Gastrocnemius medialis (tissue), 4 donors: ENCODE data around the gene PBX3. TPM values are rescaled to one million over a fixed set of nuclear protein-coding genes. Genes with fewer than 3 reads are reported as not detected.

Experiments
- ATAC-seq, 2 donors: fragments of 150-250 bp; one replicate each; pipeline ENCODE4 v1.9.1; 2016
- DNase-seq, 2 donors: peaks; one replicate each; pipeline ENCODE4 v3.0.0-alpha.2; 2019
- H3K27ac ChIP-seq, 4 donors: fragments of 200-600 bp; sonication (generic); 1 replicate in 1 of 4; 2 replicates in 3 of 4; pipeline ENCODE4 v1.5.1; 2016 to 2018; ENCODE audit warnings: mild to moderate bottlenecking in 2 of 4, moderate library complexity in 1 of 4
- H3K27me3 ChIP-seq, 3 donors: fragments of 200-600 bp; sonication (generic) in 2 of 3; 1 replicate in 1 of 3; 2 replicates in 2 of 3; pipeline versions ENCODE4 v1.5.1 to v1.6.0; 2016 to 2019; ENCODE audit warnings: mild to moderate bottlenecking in 1 of 3, moderate library complexity in 1 of 3
- H3K36me3 ChIP-seq, 2 donors: fragments of 200-600 bp; sonication (generic) in 1 of 2; one replicate each; pipeline ENCODE4 v1.5.1; 2017 to 2018
- H3K4me1 ChIP-seq, 2 donors: fragments of 200-600 bp; sonication (generic) in 1 of 2; one replicate each; pipeline ENCODE4 v1.5.1; 2016 to 2017; ENCODE audit warnings: mild to moderate bottlenecking in 2 of 2
- H3K4me3 ChIP-seq, 4 donors: fragments of 200-600 bp; sonication (generic) in 3 of 4; 1 replicate in 1 of 4; 2 replicates in 3 of 4; pipeline ENCODE4 v1.5.1; 2016 to 2019; ENCODE audit warnings: mild to moderate bottlenecking in 2 of 4
- H3K9me3 ChIP-seq, 3 donors: fragments of 200-600 bp; sonication (generic) in 2 of 3; 1 replicate in 1 of 3; 2 replicates in 2 of 3; pipeline ENCODE4 v1.5.1; 2016 to 2019
- POLR2A ChIP-seq, 2 donors: fragments of 450-650 bp; IDR thresholded peaks; one replicate each; pipeline ENCODE4 v1.6.1; 2017; ENCODE audit warnings: antibody characterized with exemption in 2 of 2, mild to moderate bottlenecking in 2 of 2, moderate library complexity in 2 of 2
- in situ Hi-C, 4 donors: fragments of 200-750 bp; cut with MboI; loops; one replicate each; pipeline versions ENCODE4 v1.15.0 to v1.8.0; 2017; ENCODE audit warnings: low sequenced_read_pairs in 4 of 4
- intact Hi-C: fragments of 100-400 bp; cut with DNase I; formaldehyde crosslinking; loops from one replicate; pipeline ENCODE4 v1.15.1; 2023; ENCODE audit warnings: low total_unique reads
- total RNA-seq, 4 donors: library from RNA; depleted of rRNA; stranded (reverse); fragments of >200 nt; gene quantifications; one replicate each; pipeline versions ENCODE4 v1.1.0 to v1.2.3, GENCODE V29; 2016
- TF ChIP-seq, protein P1 (sequence below), 5 experiments: fragments of 450-650 bp in 3 of 5; fragments of 200-600 bp in 2 of 5; sonication (generic) in 2 of 5; IDR thresholded peaks in 4 of 5; conservative IDR thresholded peaks in 1 of 5; 1 replicate in 4 of 5; 2 replicates in 1 of 5; pipeline ENCODE4 v1.5.1; 2016 to 2019; ENCODE audit warnings: antibody characterized with exemption in 5 of 5, mild to moderate bottlenecking in 3 of 5, moderate library complexity in 3 of 5

The PBX3 gene
- total RNA-seq, 4 donors from 2014 or later = 6.6 to 31.0 (median 9.6) TPM

DNA sequence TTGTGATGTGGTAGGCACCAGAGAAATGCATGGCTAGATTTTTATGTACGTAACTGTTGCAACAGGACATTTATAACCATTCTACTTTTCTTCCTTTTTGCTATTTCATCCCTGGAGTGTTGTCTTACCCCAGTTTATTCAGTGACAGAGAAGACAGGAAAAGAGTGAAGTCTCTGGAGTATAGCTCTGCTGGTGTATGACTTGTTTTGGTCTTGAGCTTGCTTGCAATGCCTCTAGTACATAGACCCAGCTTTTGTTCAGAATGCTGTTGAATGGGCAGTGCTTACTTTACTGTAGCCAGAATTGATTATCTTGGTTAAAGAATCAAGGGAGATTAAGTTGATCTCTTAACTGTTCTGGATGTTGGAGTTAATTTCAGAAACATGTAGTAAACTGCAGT lies 94.3 kb downstream of the PBX3 start:
- Histone ChIP-seq H3K9me3 (no peaks in the 10 kb centered on the region), H3K36me3 (no peaks in the 10 kb centered on the region), H3K27ac (no peak overlapping the region), H3K4me1 (no peaks in the 10 kb centered on the region), H3K27me3 (no peaks in the 10 kb centered on the region), H3K4me3 (no peak overlapping the region)
- intact Hi-C loops = no loop called here
- no peak for TF ChIP-seq POLR2A (IDR thresholded peaks at IDR 0.05)
- TF ChIP-seq, protein P1, sequence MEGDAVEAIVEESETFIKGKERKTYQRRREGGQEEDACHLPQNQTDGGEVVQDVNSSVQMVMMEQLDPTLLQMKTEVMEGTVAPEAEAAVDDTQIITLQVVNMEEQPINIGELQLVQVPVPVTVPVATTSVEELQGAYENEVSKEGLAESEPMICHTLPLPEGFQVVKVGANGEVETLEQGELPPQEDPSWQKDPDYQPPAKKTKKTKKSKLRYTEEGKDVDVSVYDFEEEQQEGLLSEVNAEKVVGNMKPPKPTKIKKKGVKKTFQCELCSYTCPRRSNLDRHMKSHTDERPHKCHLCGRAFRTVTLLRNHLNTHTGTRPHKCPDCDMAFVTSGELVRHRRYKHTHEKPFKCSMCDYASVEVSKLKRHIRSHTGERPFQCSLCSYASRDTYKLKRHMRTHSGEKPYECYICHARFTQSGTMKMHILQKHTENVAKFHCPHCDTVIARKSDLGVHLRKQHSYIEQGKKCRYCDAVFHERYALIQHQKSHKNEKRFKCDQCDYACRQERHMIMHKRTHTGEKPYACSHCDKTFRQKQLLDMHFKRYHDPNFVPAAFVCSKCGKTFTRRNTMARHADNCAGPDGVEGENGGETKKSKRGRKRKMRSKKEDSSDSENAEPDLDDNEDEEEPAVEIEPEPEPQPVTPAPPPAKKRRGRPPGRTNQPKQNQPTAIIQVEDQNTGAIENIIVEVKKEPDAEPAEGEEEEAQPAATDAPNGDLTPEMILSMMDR (IDR thresholded peaks at IDR 0.05 in 4 of 5, conservative IDR thresholded peaks at IDR 0.05 in 1 of 5) = no peak
- DNase-seq = no peak
- ATAC-seq = no peak
- in situ Hi-C loops = no loop called here

DNA sequence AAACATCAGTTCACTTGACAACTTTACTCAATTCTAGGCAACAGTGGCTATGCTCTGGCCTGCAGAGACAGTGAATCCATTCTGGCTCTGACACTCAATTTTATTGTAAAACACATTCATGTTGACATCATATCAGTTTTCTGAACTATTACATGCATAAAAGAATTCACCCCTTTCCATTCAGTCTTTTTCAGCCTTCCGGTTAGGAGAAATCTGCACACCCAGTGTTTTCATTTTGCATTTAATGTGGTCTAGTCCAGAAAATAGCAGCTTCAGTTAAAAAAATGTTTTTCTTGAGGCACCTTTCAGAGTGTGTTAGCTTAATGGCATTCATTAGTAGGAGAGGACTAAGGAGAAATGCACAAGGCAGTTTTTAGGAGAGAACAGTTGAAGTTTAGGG lies 95.1 kb downstream of the PBX3 start:
- intact Hi-C loops (no loop called here), in situ Hi-C loops (no loop called here)
- H3K4me1 ChIP-seq = no peaks in the 10 kb centered on the region
- no peak overlapping the region for H3K27ac ChIP-seq
- ATAC-seq (no peak), DNase-seq (no peak)
- H3K9me3 ChIP-seq = no peaks in the 10 kb centered on the region
- H3K4me3 ChIP-seq = no peak overlapping the region
- no peaks in the 10 kb centered on the region for H3K27me3 ChIP-seq
- no peaks in the 10 kb centered on the region for H3K36me3 ChIP-seq
- no peak for TF ChIP-seq POLR2A (IDR thresholded peaks at IDR 0.05)
- TF ChIP-seq, protein P1 (IDR thresholded peaks at IDR 0.05 in 4 of 5, conservative IDR thresholded peaks at IDR 0.05 in 1 of 5) = no peak

DNA sequence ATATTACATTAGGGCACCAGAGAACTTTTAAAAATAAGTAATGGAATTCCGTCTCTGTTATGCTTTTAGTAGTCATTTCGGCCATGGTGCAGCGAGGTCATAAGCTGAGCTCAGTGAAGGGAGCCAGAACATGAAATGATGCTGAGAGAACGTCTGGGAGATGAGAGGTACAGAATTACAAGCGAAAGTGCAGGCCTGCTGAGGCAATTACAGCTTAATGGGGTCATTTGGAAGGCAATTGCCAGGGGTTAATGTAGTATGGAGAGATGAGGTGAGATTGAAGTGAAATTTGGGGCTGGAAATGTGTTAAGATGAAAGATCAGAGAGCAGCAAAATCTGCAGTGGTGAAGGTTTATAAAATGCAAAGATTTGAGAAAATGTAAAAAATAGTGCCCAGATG lies 96.5 kb downstream of the PBX3 start:
- intact Hi-C loops = no loop called here
- Histone ChIP-seq H3K9me3 (no peaks in the 10 kb centered on the region), H3K27me3 (no peaks in the 10 kb centered on the region), H3K36me3 (no peaks in the 10 kb centered on the region), H3K4me3 (no peak overlapping the region), H3K27ac (no peak overlapping the region), H3K4me1 (no peaks in the 10 kb centered on the region)
- no peak for ATAC-seq
- in situ Hi-C loops = no loop called here
- no peak for DNase-seq
- TF ChIP-seq POLR2A (IDR thresholded peaks at IDR 0.05) = no peak
- TF ChIP-seq, protein P1 (IDR thresholded peaks at IDR 0.05 in 4 of 5, conservative IDR thresholded peaks at IDR 0.05 in 1 of 5) = no peak

DNA sequence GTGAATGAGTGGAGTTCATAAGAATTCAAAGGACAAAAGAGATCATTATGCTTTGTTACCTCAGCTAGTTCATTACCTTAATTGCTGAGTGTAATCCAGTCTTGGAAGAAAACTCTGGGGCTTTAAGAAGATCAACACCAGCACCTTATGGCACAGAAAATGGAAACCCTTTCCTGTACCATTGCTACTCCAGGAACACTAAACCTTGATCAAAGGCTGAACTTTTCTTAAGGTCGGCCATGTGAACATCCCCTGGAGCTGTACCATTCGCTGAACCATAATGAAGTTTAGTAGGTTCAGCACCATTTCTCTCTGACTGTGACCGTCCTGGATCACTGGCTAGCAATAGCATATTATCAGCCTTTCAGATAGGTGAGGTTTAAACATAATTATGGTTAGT lies 97.4 kb downstream of the PBX3 start:
- Histone ChIP-seq H3K36me3 (no peaks in the 10 kb centered on the region), H3K27me3 (no peaks in the 10 kb centered on the region), H3K9me3 (no peaks in the 10 kb centered on the region), H3K27ac (no peak overlapping the region), H3K4me1 (no peaks in the 10 kb centered on the region), H3K4me3 (no peak overlapping the region)
- no peak for DNase-seq
- no peak for ATAC-seq
- intact Hi-C loops (no loop called here), in situ Hi-C loops (no loop called here)
- no peak for TF ChIP-seq POLR2A (IDR thresholded peaks at IDR 0.05)
- TF ChIP-seq, protein P1 (IDR thresholded peaks at IDR 0.05 in 4 of 5, conservative IDR thresholded peaks at IDR 0.05 in 1 of 5) = no peak

DNA sequence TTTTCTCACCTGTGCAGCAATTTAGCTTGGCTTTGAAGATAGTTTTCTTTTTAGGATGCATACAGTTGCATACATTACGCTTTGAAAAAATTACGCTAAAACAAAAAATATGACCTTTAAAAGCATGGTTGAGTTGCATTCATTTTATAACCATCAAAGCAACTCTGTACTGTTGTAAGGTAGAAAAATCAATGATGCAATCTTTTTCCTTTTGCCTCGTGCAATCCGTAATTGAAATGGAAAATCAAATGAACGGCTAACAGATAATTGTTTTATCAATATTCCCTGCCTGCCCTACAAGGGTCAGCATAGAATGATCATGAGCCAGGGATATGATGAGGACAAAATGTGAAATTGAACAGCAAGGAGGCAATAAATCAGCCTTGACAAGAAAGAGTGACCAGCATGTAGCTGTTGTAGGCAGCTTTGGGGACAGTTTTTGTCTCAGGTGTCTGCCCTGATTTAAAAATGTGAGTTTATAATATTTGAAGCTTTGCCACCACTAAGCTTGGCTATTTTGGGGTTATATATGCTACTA lies 98.2 kb downstream of the PBX3 start:
- Histone ChIP-seq H3K9me3 (no peaks in the 10 kb centered on the region), H3K27ac (no peak overlapping the region), H3K27me3 (no peaks in the 10 kb centered on the region), H3K36me3 (no peaks in the 10 kb centered on the region), H3K4me1 (no peaks in the 10 kb centered on the region), H3K4me3 (no peak overlapping the region)
- DNase-seq (no peak), ATAC-seq (no peak)
- intact Hi-C loops = no loop called here
- in situ Hi-C loops = no loop called here
- no peak for TF ChIP-seq POLR2A (IDR thresholded peaks at IDR 0.05)
- TF ChIP-seq, protein P1 (IDR thresholded peaks at IDR 0.05 in 4 of 5, conservative IDR thresholded peaks at IDR 0.05 in 1 of 5) = no peak
